ENCODE data around the gene HK1.

Gene HK1

GRCh38 chr10:69315610-69316312 is 37.5 kb downstream of the HK1 start:
- ChIA-PET CTCF (interaction anchor here (0.6 kb wide), 1 partner anchor 20 kb away, joined by 3 read pairs; no protein-coding TSS in a partner anchor), POLR2A (no interaction called here)
- TF ChIP-seq SCRT1 (tag by site-specific recombination; IDR thresholded peaks at IDR 0.05; ENCODE audit: borderline replicate concordance), result peak; percentile 59; the same call in 1 of the 2 replicates
- TF ChIP-seq ZNF548 (tag by site-specific recombination; IDR thresholded peaks at IDR 0.05), result no peak
- peak; percentile 74 for TF ChIP-seq SCRT2 (tag by site-specific recombination; IDR thresholded peaks at IDR 0.05)
- TF ChIP-seq ZNF398 (tag by site-specific recombination; IDR thresholded peaks at IDR 0.05), result peak; percentile 11; the same call in 1 of the 2 replicates
- no peak for TF ChIP-seq ZBTB21 (tag by site-specific recombination; IDR thresholded peaks at IDR 0.05)
- Histone ChIP-seq H3K4me3 (ENCODE audit: low read depth, low read length) (no peak overlapping the region), H3K4me1 (ENCODE audit: control insufficient read depth, insufficient read depth, low read length) (0 out of 2 replicates have a peak, but pooled peaks cover 3% of the 10 kb centered on the region), H3K9me3 (ENCODE audit: control insufficient read depth, insufficient read depth, low read depth, low read length) (no peaks in the 10 kb centered on the region), H3K36me3 (ENCODE audit: control insufficient read depth in 2 of 2, insufficient read depth in 1 of 2, low read length in 2 of 2) (no peaks in the 10 kb centered on the region), H3K27ac (ENCODE audit: extremely low read depth, low read depth, low read length) (no peak overlapping the region)

- Histone ChIP-seq H3K9me3 (ENCODE audit: control insufficient read depth, insufficient read depth, low read depth, low read length) (no peaks in the 10 kb centered on the region), H3K4me3 (ENCODE audit: low read depth, low read length) (no peak overlapping the region), H3K27ac (ENCODE audit: extremely low read depth, low read depth, low read length) (no peak overlapping the region), H3K36me3 (ENCODE audit: control insufficient read depth in 2 of 2, insufficient read depth in 1 of 2, low read length in 2 of 2) (no peaks in the 10 kb centered on the region), H3K4me1 (ENCODE audit: control insufficient read depth, insufficient read depth, low read length) (0 out of 2 replicates have a peak, but pooled peaks cover 3% of the 10 kb centered on the region)
- ChIA-PET POLR2A (no interaction called here), CTCF (no interaction called here)
- no peak; the same call in 1 of the 2 replicates for TF ChIP-seq ZNF398 (tag by site-specific recombination; IDR thresholded peaks at IDR 0.05)
- peak; percentile 32; the same call in 1 of the 2 replicates for TF ChIP-seq PRDM1 (tag by site-specific recombination; IDR thresholded peaks at IDR 0.05)
- TF ChIP-seq PBX3 (CRISPR knock-in tag; IDR thresholded peaks at IDR 0.05), result no peak
- no peak for TF ChIP-seq ZFP3 (tag by site-specific recombination; IDR thresholded peaks at IDR 0.05; ENCODE audit: low read depth)
- TF ChIP-seq ZBTB26 (tag by site-specific recombination; optimal IDR thresholded peaks at IDR 0.05), result no peak
- TF ChIP-seq ZNF548 (tag by site-specific recombination; IDR thresholded peaks at IDR 0.05), result no peak
- 0 out of 2 replicates have a peak, but pooled peaks have one; percentile 5 for TF ChIP-seq ZNF280D (tag by site-specific recombination; IDR thresholded peaks at IDR 0.05)
- no peak for TF ChIP-seq ZNF513 (tag by site-specific recombination; IDR thresholded peaks at IDR 0.05)
- TF ChIP-seq ZNF202 (tag by site-specific recombination; IDR thresholded peaks at IDR 0.05; ENCODE audit: borderline replicate concordance), result no peak
- no peak for TF ChIP-seq ZNF121 (tag by site-specific recombination; IDR thresholded peaks at IDR 0.05)
Observed at GRCh38 chr10:69316313-69317059, 38.2 kb downstream of the HK1 start.

All from HEK293 (cell line).